ENCODE data around the gene MMP21.

MMP21 gene

DNA sequence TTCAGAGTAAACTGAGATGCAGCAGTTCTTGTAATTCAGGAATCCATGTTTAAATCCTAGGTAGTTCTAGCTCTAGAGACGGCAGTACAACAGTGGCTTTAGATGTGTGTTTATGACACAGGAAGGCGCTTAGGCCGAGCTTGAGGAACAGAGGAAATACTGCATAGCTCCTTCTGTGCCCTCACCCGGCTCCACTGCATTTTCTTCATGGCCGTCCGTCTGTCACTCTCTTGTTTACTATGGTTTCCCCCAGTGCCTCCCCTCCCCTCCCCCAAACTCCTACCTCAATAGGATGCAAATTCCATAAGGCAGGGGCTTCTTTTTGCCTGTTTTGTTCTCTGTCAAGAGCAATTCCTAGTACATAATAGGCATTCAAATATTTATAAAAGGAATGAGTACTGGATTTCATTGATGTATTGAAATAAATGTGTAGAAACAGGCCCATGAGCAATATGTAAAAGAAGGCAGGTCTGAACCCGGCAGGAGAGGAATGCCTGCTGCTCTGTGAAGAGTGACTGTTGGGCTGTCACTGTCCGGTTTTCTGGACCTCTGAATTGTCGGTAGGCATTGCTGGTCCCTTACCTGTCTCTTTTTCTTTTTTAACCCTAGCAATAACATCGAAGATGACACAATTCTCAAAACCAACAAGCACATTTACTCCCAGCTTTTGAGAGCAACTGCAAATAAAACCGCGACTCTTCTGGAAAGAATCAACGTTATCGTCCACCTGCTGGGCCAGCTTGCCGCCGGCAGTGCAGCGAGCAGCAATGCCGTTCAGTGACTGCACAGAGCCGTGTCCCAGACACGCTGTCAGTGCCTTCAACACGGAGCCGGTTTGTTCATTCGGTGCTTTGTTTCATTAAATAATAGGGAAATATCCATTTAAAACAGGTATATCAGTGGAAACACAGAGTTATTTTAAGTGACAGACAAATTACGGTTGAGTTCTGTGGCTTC lies 12.7 kb downstream of the MMP21 start:
- DNase-seq: no peak

DNA sequence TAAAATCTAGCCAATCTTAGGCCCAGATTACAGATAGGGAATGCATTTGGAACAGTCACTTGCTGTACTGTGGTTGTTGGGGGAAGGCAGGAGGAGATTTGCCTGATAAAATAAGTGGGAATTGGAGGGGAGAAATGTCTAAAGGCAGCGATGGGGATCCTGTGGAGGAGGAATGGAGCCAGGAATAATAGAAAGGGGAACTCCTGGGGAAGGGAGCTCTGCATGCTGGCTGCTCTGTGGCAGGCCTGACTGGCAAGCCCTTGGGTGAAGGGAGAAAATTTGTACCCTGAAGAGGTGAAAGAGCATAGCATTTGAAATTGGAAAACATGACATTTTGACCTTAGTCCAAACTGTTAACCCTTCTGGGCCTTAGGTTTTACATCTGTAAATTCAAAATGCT lies 13.7 kb downstream of the MMP21 start:
- DNase-seq: no peak

GRCh38 chr10:125757742-125758141 lies 17.9 kb downstream of the MMP21 start:
- no peak for DNase-seq

- peak; percentile 1 for DNase-seq
Measured at GRCh38 chr10:125756853-125757487, 18.7 kb downstream of the MMP21 start.

DNA sequence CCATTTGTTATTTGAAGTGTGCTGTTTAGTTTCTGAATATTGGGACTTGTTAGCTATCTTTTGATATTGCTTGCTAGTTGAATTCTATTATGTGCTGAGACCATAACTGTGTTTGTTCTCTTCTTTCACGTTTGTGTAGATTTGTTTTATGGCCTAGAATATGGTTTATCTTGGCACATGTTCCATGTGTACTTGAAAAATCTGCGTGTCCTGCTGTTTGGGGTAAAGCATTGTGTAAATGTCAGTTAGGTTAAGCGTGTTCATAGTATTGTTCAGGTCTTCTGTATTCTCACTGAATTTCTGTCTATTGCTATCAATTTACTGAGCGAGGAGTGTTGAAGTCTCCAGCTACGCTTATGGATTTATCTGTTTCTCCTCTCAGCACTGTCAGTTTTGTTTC lies 19.4 kb downstream of the MMP21 start:
- DNase-seq: no peak

DNA sequence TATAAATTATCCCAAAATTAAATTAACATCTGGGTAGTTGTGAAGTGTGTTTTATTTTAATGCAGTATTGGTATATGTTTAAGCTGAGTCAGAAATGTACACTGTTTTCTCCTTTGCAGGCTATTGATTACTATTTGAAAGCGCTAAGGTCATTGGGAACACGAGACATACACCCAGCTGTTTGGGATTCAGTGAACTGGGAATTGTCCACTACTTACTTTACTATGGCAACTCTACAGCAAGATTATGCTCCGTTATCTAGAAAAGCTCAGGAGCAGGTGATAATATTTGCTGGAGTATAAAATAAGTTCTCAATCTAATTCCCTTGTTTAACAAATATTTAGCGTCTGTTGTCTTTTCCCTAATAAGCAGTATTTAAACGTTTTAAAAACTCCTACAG lies 28.2 kb downstream of the MMP21 start:
- DNase-seq: no peak

DNA sequence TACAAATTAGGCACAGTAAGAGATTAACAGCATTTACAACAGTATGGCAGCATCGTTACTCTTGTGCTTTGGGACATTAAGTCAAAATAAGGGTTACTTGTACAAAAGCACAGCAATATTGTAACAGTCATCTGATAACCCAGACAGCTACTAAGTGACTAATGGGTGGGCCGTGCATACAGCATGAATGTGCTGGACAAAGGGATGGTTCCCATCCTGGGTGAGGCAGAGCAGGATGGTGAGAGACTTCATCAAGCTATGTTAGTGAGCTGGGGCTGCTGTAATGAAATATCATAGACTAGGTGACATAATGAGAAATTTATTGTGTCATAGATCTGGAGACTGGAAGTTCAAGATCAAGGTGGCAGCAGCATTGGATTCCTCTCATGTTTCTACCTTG lies 30.7 kb downstream of the MMP21 start:
- no peak for DNase-seq

GRCh38 chr10:125742465-125742864 lies 33.2 kb downstream of the MMP21 start:
- DNase-seq: no peak

GRCh38 chr10:125739994-125740679 lies 35.5 kb downstream of the MMP21 start:
- DNase-seq: no peak

DNA sequence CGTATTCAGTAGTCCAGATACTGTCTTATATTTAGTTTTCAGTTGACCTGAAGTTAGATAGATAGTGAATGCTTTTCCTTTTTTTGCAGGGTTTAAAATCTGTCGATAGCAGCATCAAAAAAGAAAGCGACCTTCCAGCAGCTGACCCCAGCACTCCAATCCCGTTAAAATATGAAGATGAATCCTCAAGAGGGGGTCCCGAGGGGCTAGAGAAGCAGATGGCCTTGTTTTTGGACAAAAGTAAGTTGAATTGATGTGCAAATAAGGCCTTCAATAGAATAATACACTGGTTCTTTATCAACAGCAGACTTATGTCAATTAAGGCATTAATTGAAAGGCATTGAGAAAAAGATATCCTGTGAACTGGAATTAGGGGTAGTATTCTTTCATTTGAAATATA lies 37.4 kb downstream of the MMP21 start:
- DNase-seq: peak; percentile 7

GRCh38 chr10:125734823-125735222 lies 40.8 kb downstream of the MMP21 start:
- no peak for DNase-seq

DNA sequence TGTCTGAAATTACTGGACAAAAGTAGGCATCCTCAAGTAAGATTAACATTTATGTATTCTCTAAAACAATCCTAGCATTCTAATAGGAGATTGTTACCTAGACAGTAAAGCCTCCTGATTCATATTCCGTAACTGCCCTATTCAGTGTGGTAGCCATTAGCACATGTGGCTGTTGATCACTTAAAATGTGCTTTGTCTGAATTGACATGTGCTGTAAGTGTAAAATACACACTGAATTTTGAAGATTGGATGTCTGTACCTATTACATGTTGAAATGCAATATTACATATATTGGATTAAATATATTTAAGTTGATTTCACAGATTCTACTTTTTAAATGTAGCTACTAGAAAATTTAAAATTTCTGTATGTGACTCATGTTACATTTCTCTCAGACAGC lies 41.5 kb downstream of the MMP21 start:
- DNase-seq: no peak

DNA sequence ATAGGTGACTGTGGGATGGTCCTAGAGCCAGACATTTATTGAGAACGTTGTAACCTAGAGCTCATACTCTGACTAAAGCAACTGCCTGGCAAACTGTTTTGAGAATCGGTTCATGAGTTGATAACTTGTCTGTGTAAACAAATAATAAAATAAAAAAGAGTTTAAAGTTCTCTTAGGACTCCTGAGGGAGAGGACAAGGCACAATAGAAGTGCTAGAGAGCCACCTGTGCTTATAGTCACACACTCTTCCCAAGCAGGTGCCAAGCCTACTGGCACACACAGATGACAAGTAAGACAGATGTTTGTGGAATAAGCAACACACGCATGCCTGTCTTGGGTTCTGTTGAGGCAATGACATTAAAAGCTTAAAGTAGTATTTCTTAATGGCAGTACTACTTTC lies 48.2 kb downstream of the MMP21 start:
- no peak for DNase-seq

- no peak for DNase-seq
Measured at GRCh38 chr10:125726914-125727313, 48.7 kb downstream of the MMP21 start.

DNA sequence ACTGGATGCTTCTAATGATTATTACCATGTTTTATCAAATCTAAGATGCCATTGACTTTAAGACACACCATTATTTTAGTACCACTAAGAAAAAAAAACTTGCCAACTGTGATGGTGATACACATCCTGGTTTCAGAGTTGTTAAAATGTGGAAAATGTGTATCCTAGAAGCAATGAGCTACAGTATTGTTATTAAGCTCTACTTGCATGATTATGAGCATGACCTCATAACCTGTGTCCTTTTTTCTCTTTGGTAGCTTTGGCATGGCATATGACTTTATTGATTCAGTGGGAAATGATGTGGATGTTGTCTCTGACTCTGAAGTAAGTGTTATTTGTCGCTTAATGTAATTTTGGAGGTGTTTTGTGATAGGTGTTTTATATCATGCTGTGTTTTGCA lies 52.8 kb downstream of the MMP21 start:
- DNase-seq: no peak

- no peak for DNase-seq
Measured at GRCh38 chr10:125721035-125721434, 54.6 kb downstream of the MMP21 start.

DNA sequence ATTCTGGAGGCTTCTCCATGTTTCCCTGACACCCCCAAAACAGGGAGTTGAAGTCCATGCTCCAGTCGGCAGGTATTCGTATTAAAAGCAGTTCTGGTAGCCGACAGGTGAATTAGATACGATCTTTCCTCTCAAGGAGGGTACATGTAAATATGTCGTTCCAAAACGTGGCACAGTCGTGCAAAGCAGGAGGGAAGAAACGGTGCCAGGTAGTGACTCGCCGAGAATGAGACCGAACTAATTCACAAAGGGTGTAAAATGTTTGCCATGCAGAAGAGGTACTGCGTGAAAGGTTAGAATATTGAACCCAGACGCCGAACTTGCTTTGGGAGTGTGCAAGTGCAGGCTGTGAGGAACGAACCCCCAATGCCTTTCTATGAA lies 55.6 kb downstream of the MMP21 start:
- DNase-seq: no peak

- DNase-seq: peak; percentile 96
Measured at GRCh38 chr10:125719173-125720001, 56.2 kb downstream of the MMP21 start, which contains the start of gene EDRF1. Gene EDRF1, plus strand, starts transcription at chr10:125719709. Its CDS starts 99 bp downstream, at chr10:125719808.
